ENCODE data around the gene RGL4.
A peak's percentile ranks its signal among the peaks of the same experiment; 100 is the strongest.

RGL4 gene

GRCh38 chr22:23744001-23744400 is 53.2 kb downstream of the RGL4 start:
- DNase-seq, result no peak

- no peak for DNase-seq
Observed at GRCh38 chr22:23744485-23744884, 53.7 kb downstream of the RGL4 start.

GRCh38 chr22:23745791-23746190 is 55.0 kb downstream of the RGL4 start:
- DNase-seq, result peak in 1 of 2 donors; percentile 9
